ENCODE data around the gene CCDC57. TPM values are rescaled to one million over a fixed set of nuclear protein-coding genes. Genes with fewer than 3 reads are reported as not detected.
A peak's percentile ranks its signal among the peaks of the same experiment; 100 is the strongest.

CCDC57 gene
- polyA plus RNA-seq, 3 donors, result 17.1 to 43.8 (median 20.1) TPM

- no peaks in the 10 kb centered on the region for H3K36me3 ChIP-seq (replicated peaks in 1 of 2; ENCODE audit: control insufficient read depth in 1 of 2, insufficient read depth in 2 of 2, low read length in 2 of 2)
- TF ChIP-seq CTCF (IDR thresholded peaks at IDR 0.05), result no peak
- H3K27ac ChIP-seq (ENCODE audit: low read depth in 1 of 2, low read length in 2 of 2), result peak overlapping the region in 1 of 2 donors; percentile 30
- H3K9me3 ChIP-seq (replicated peaks in 1 of 2; ENCODE audit: control insufficient read depth in 1 of 2, insufficient read depth in 1 of 2, low read length in 2 of 2), result no peaks in the 10 kb centered on the region
- Mint-ChIP-seq H3K36me3 (peaks cover 3 to 10% of the 10 kb centered on the region in 2 donors), H3K27me3 (ENCODE audit: low read depth in 3 of 3) (peaks cover 0 to 2% (median 1%) of the 10 kb centered on the region in 3 donors), H3K27ac (peak overlapping the region in 1 of 7 donors; percentile 76), H3K4me1 (peaks cover 53% of the 10 kb centered on the region), H3K4me3 (no peak overlapping the region), H3K9me3 (no peaks in the 10 kb centered on the region)
- peaks cover 69 to 80% of the 10 kb centered on the region in 2 donors for H3K4me1 ChIP-seq (ENCODE audit: control insufficient read depth in 1 of 2, insufficient read depth in 2 of 2, low read length in 2 of 2)
- H3K4me2 ChIP-seq (replicated peaks; ENCODE audit: extremely low read depth, low read length, poor library complexity, severe bottlenecking), result no peak overlapping the region
- intact Hi-C loops (cut with micrococcal nuclease), result no loop called here
- H4K20me1 ChIP-seq (ENCODE audit: insufficient read depth, low read length), result no peaks in the 10 kb centered on the region
- no peak overlapping the region for H2AFZ ChIP-seq (ENCODE audit: insufficient read depth, low read depth, low read length, poor library complexity, severe bottlenecking)
- peaks cover 33% of the 10 kb centered on the region for H3K79me2 ChIP-seq (ENCODE audit: insufficient read depth, low read length)
- DNase-seq, result no peak
- H3K9ac ChIP-seq (ENCODE audit: insufficient read depth, low read length, poor library complexity, severe bottlenecking), result no peak overlapping the region
- H3K4me3 ChIP-seq (replicated peaks in 1 of 3; ENCODE audit: low read depth in 2 of 3, low read length in 3 of 3), result no peak overlapping the region
- no peaks in the 10 kb centered on the region for H3K27me3 ChIP-seq (ENCODE audit: control insufficient read depth in 2 of 2, insufficient read depth in 2 of 2, low read length in 2 of 2)
- WGBS (ENCODE audit: insufficient coverage), result 94% methylated on average over 2 of the region's 5 CpGs
Measured at GRCh38 chr17:82223517-82223916, 10.9 kb upstream of the CCDC57 start.

- intact Hi-C loops (cut with micrococcal nuclease), result no loop called here
- peaks cover 33% of the 10 kb centered on the region for H3K79me2 ChIP-seq (ENCODE audit: insufficient read depth, low read length)
- peak overlapping the region; percentile 18 for H3K4me2 ChIP-seq (replicated peaks; ENCODE audit: extremely low read depth, low read length, poor library complexity, severe bottlenecking)
- 0% methylated on average over 1 of the region's 10 CpGs for WGBS (ENCODE audit: insufficient coverage)
- peak overlapping the region in 1 of 2 donors; percentile 57 for H3K4me3 Mint-ChIP-seq
- H3K36me3 ChIP-seq (replicated peaks in 1 of 2; ENCODE audit: control insufficient read depth in 1 of 2, insufficient read depth in 2 of 2, low read length in 2 of 2), result no peaks in the 10 kb centered on the region
- no peaks in the 10 kb centered on the region for H3K9me3 ChIP-seq (replicated peaks in 1 of 2; ENCODE audit: control insufficient read depth in 1 of 2, insufficient read depth in 1 of 2, low read length in 2 of 2)
- peak; percentile 80 to 86 (median 81) for DNase-seq
- no peak overlapping the region for H3K9ac ChIP-seq (ENCODE audit: insufficient read depth, low read length, poor library complexity, severe bottlenecking)
- no peaks in the 10 kb centered on the region for H3K9me3 Mint-ChIP-seq
- no peaks in the 10 kb centered on the region for H4K20me1 ChIP-seq (ENCODE audit: insufficient read depth, low read length)
- H3K4me3 ChIP-seq (replicated peaks in 1 of 3; ENCODE audit: low read depth in 2 of 3, low read length in 3 of 3), result peak overlapping the region in 1 of 3 experiments; percentile 3
- no peak overlapping the region for H2AFZ ChIP-seq (ENCODE audit: insufficient read depth, low read depth, low read length, poor library complexity, severe bottlenecking)
- peak overlapping the region; percentile 30 to 53 for H3K27ac ChIP-seq (ENCODE audit: low read depth in 1 of 2, low read length in 2 of 2)
- no peaks in the 10 kb centered on the region for H3K27me3 ChIP-seq (ENCODE audit: control insufficient read depth in 2 of 2, insufficient read depth in 2 of 2, low read length in 2 of 2)
- H3K4me1 Mint-ChIP-seq, result peaks cover 56% of the 10 kb centered on the region
- peaks cover 3 to 11% of the 10 kb centered on the region in 2 donors for H3K36me3 Mint-ChIP-seq
- peaks cover 0 to 2% (median 1%) of the 10 kb centered on the region in 3 donors for H3K27me3 Mint-ChIP-seq (ENCODE audit: low read depth in 3 of 3)
- TF ChIP-seq CTCF (IDR thresholded peaks at IDR 0.05), result peak; percentile 40
- peaks cover 72 to 81% of the 10 kb centered on the region in 2 donors for H3K4me1 ChIP-seq (ENCODE audit: control insufficient read depth in 1 of 2, insufficient read depth in 2 of 2, low read length in 2 of 2)
- H3K27ac Mint-ChIP-seq, result peak overlapping the region; percentile 68 to 91 (median 88)
Measured at GRCh38 chr17:82222816-82223215, 10.2 kb upstream of the CCDC57 start.

All from CD14-positive monocyte (primary cell).